Activated CD4-positive, CD25-positive, alpha-beta regulatory T cell treated with anti-CD3 and anti-CD28 coated beads, Interleukin-2, amount 50 U/mL, for 16 hours (primary cell): ENCODE results near the gene TNFRSF21.
"Not testable (repeated sequence)": the region's sequence is repeated elsewhere in the genome, so short reads cannot be mapped to it uniquely, and the experiment has no call there.

ENCODE experiments used
- DNase-seq: peaks from one replicate; pipeline ENCODE4 v3.0.0-alpha.2; 2020; ENCODE audit warnings: low read depth, low spot score

Gene TNFRSF21

GRCh38 chr6:47223251-47223650 lies 86.5 kb downstream of the TNFRSF21 start:
- not testable (repeated sequence) for DNase-seq

GRCh38 chr6:47221565-47221964 lies 88.1 kb downstream of the TNFRSF21 start:
- no peak for DNase-seq

- DNase-seq = no peak
Observed at GRCh38 chr6:47209632-47210031, 100.1 kb downstream of the TNFRSF21 start.

- no peak for DNase-seq
Observed at GRCh38 chr6:47207261-47207660, 102.4 kb downstream of the TNFRSF21 start.

GRCh38 chr6:47206626-47207025 lies 103.1 kb downstream of the TNFRSF21 start:
- DNase-seq = no peak

GRCh38 chr6:47203938-47204611 lies 105.6 kb downstream of the TNFRSF21 start:
- no peak for DNase-seq

- no peak for DNase-seq
Observed at GRCh38 chr6:47203266-47203937, 106.3 kb downstream of the TNFRSF21 start.

GRCh38 chr6:47202644-47203205 lies 107.0 kb downstream of the TNFRSF21 start:
- DNase-seq = no peak

- no peak for DNase-seq
Observed at GRCh38 chr6:47200536-47201334, 109.0 kb downstream of the TNFRSF21 start.

GRCh38 chr6:47197682-47198640 lies 111.7 kb downstream of the TNFRSF21 start:
- DNase-seq = no peak

GRCh38 chr6:47196113-47196512 lies 113.6 kb downstream of the TNFRSF21 start:
- no peak for DNase-seq

- DNase-seq = no peak
Observed at GRCh38 chr6:47195011-47195650, 114.6 kb downstream of the TNFRSF21 start.

GRCh38 chr6:47188588-47189021 lies 121.1 kb downstream of the TNFRSF21 start:
- no peak for DNase-seq

GRCh38 chr6:47187893-47188587 lies 121.7 kb downstream of the TNFRSF21 start:
- no peak for DNase-seq

GRCh38 chr6:47187113-47187512 lies 122.6 kb downstream of the TNFRSF21 start:
- DNase-seq = no peak

- DNase-seq = no peak
Observed at GRCh38 chr6:47182291-47182957, 127.3 kb downstream of the TNFRSF21 start.

- DNase-seq = no peak
Observed at GRCh38 chr6:47181681-47182080, 128.0 kb downstream of the TNFRSF21 start.
